NCI-H2196 (cell line): Measurements from ENCODE around the gene UNC79.
"Not testable (repeated sequence)": the region's sequence is repeated elsewhere in the genome, so short reads cannot be mapped to it uniquely, and the experiment has no call there.

ENCODE experiments used
- DNase-seq: peaks from one replicate; lab custom pipeline; 2025; ENCODE audit not compliant: unreplicated experiment; lab: John Stamatoyannopoulos, UW

Gene UNC79

DNA sequence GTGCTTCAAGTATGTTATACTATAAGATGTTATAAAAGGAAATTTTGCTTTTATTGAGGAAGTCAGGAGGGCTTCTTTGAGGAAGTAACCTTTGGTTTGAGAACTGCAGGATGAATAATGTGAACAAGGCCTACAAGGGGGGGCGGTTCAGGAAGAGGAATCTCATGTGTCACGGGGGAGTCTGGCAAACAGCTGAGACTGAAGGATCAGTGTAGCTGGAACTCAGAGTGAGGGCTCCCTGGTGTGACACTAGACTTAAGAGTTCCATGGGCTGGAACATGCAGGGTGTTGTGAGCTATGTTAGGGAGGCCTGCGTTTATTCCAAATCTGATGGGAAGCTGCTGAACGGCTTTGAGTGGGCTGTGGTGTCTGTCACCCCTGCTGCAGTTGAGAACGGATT, 62.3 kb downstream of the UNC79 start:
- DNase-seq = no peak

DNA sequence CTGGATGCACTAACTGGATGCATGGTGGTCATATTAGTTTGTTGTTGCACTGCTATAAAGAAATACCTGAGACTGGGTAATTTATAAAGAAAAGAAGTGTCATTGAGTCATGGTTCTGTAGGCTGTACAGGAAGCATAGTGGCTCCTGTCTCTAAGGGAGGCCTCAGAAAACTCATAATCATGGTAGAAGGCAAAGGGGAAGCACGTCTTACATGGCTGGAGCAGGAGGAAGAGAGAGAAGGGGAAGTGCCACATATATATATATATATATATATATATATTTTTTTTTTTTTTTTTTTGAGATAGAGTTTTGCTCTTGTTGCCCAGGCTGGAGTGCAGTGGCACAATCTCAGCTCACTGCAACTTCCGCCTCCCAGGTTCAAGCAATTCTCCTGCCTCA, 62.9 kb downstream of the UNC79 start:
- not testable (repeated sequence) for DNase-seq

DNA sequence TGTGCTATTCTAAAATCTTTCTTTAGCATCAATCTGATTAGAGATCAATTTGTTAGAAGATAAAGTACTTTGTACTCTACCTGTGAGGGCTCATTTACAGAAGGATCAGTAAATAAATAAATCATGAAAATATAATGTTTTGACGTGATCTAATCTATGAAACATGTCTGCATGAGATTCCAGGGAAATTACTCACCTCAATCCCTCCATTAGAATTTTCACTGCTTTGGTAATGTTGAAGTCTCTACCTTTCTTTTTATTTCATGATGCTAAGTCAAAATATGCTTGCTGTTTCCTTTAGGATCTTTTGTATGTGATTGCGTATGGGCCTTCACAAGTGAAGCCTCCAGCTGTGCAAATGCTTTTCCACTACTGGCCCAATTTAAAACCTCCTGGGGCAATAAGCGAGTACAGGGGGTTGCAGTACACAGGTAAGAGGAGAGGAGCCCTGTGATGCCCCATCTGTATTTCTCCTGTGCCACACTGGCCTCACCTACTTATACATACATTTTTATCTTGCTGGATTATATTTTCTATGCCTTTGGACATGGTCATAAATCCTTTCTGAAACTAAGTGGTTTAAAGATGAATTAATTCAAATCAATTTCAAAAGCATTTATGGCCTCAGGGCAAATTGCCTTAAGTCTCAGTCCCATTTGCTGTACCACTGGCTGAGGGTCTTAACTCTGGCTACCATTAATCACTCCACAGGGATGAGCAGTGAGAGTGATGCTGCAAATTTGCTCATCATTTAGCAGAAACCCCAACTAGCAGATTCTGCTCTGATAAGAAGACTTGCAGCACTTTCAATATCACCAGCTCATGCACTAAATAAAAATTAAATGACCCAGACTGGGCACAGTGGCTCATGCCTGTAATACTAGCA, 66.4 kb downstream of the UNC79 start:
- no peak for DNase-seq

DNA sequence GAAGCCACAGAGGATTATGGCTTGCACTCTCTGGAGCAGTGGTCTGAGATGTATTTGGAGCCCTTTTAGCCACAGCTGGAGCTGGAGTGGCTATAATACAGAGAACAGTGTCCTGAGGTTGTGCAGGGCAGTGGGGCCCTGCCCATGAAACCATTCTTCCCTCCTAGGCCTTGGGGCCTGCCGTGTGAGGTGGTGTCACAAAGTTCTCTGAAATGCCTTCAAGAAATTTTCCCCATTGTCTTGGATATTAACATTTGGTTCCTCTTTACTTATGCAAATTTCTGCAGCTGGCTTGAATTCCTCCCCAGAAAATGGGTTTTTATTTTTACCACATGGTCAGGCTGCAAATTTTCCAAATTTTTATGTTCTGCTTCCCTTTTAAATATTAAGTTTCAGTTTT, 79.3 kb downstream of the UNC79 start:
- DNase-seq = no peak

DNA sequence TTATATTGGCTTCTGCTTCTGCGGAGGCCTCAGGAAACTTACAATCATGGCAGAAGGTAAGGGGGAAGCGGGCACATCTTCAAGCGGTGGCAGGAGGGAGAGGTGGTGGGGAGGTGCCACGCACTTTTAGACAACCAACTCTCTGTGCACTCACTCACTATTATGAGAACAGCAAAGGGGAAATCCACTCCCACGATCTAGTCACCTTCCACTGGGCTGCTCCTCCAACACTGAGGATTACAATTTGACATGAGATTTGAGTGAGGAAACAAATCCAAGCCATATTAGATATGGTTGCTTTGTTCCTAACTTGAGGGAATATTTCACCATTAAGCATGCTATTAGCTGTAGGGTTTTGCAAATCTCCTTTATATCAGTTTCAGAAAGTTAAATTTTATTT, 80.3 kb downstream of the UNC79 start:
- no peak for DNase-seq

DNA sequence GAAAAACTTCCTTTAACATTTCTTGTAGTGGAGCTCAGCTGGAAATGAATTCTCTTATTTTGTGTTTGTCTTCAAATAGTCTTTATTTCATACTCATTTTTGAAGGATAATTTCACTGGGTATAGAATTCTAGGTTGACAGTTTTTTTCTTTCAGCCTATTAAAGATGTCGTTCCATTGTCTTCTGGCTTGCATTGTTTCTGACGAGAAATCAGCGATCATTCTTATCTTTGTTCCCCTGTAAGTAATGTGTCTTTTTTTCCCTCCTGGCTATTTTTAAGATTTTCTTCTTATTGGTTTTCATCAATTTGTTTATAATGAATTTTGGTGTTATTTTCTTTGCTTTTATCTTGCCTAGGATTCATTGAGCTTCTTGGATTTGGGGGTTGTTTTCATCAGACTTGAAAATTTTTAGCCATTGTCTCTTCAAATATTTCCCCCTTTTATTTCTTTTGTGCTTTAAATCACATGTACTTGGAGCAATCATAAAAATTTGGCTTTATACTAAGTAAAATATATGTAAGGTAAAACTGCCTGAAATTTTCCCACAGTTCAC, 89.4 kb downstream of the UNC79 start:
- no peak for DNase-seq

DNA sequence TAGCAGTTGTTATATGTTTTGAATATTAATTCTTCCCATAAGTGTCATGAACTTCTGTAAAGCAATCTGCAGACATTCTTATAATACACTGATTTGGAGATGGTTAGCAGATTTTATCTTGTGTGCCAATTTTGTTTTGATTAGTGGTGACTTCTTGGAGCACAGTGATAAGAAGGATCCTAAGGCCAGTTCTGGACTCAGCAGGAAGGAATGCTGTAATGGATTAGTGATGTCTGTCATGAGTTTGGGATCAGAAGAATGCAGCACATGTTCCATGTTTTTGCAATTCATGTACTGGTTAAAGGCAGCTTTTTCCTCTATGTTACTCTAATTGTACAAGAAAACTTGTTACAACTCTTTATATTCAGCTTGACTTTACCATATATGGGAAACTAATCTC, 91.5 kb downstream of the UNC79 start:
- DNase-seq = no peak

DNA sequence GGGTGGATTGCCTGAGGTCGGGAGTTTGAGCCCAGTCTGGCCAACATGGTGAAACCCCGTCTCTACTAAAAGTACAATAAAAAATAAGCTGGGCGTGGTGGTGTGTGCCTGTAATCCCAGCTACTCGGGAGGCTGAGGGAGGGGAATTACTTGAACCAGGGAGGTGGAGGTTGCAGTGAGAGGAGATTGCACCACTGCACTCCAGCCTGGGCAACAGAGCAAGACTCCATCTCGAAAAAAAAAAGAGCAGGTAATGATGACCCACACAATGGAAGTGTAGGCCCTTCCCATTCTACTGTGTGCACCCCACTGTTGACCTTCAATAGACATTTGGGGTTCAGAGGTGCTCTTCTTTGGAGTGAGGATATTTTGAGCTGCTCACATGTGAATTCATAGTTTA, 94.5 kb downstream of the UNC79 start:
- not testable (repeated sequence) for DNase-seq

DNA sequence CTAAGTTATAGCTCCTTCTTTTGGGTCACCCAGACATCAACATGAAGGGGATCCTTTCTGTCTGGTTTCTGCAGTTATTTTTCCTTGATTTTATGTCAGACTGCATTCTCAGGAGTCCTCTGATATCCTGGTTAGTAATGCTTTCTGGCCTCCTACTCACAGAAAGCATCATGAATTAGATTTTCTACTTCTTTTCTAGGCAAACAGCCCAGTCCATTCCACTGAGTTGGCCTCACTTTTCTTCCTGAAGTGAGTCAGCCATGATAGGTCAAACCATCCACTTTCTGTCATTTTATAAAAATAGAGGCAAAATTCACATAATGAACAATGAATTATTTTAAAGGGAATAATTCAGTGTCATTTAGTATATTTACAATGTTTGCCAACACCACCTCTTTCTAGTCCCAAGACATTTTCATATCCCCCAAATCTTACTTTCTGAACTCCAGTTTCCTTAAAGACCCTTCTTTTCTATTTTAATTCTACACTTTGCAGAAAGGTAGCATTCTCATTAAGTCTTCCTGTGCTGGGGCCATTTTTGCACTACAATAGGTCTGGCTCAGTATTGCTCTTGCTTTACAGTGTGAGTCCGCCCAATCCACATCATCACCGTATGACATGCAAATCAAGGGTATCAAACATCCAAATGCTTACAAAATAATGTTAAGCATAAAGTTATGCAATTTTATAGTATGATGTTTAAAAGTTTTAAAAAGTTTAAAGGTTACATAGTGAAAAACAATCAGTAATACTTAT, 95.1 kb downstream of the UNC79 start:
- DNase-seq = no peak

DNA sequence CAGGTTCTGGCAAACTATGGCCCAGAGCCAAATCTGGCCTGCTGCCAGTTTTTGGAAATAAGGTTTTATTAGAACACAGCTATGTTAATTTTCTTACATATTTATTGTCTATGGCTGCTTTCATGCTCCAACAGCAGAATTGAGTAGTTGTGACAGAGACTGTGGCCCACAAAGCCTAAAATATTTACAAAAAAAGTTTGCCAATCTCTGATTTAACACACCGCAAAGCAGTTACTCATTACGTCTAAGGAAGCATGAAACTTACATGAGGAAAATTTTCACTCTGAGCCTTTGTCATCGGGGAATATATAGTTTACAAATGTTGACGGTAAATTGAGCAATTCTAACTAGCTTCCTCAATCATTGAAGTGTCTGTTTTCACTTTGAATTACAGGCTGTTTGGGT, 96.5 kb downstream of the UNC79 start:
- no peak for DNase-seq

DNA sequence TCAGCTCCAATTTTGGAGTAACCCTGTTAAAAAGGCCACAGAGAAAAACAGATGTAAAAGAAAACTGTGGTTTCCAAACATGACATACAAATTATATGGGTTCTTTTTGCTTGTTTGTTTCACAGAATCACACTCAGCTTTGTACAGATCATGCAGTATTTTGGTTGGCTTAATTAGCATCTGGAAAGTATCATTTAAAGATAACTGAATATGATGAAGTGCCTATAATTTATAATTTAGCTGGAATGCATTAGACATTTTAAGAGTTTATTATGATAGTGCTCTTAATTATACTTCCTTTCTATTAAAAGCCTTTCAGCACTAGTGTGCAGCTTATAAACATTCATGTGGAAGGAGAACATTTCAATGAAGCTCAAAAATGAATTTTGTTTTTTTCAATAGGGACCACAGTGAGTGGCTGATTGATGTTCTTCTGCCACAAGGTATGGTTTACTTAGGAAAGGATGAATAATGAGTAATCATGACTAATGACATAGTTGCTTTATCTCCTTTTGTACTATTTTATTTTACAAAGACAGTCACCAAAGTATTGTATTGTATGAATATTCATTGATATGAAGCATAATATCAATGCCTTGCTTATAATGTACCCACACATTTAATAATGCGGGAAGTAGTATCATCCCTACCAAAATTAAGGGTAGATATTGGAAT, 98.3 kb downstream of the UNC79 start:
- DNase-seq = no peak

DNA sequence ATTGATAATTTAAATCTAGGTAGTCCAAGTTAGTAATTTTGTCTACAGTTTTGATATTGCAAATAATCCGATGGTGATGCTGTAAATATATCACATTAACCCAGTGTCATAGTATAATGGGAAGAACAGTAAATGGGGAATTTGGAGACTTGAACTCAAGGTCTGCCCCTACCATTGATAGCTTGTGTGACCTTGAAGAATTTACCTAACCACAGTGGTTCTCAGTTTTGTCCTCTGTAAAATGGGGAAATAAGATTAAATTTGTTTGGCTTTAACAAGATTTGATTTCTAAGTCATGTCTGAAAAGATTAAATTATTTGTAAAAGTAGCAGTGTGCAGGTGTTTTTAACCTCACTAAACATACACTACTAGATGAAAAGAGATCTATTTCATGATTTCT, 100.9 kb downstream of the UNC79 start:
- DNase-seq = no peak

DNA sequence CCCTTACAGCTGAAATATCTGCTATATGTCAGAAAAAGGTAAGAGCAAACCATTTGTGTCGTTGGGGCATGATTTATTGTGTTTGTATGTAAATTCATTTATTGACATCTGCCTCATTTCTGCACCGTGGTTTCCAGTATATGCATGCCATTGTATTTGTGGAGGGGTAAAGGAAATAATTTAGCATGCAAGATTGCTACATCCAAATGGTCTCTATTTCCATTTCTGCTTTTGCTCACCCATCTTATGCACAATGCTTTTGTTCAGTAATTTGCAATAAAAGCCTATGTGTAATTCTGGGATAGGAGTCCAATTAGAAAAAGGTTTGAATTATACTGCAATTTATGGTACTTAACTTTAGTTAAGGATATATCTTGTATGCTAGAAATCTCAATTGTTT, 101.8 kb downstream of the UNC79 start:
- DNase-seq = no peak

DNA sequence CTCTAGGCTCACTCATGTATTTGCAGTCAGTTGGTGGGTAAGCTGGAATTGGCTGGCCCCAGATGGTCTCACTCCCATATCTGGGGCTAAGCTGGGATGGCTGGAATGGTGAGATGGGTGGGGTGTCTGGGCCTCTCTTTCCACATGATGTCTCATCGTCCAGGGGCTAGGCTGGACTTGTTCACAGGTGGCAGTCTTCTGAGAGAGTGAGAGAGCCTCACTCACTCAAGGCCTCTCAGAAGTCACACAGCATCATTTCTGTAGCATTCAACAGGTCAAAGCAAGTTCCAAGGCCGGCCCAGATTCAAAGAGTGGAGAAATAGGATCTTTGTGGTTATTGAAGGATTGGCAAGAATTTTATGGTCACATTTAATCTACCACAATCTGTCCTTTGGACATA, 102.7 kb downstream of the UNC79 start:
- no peak for DNase-seq

DNA sequence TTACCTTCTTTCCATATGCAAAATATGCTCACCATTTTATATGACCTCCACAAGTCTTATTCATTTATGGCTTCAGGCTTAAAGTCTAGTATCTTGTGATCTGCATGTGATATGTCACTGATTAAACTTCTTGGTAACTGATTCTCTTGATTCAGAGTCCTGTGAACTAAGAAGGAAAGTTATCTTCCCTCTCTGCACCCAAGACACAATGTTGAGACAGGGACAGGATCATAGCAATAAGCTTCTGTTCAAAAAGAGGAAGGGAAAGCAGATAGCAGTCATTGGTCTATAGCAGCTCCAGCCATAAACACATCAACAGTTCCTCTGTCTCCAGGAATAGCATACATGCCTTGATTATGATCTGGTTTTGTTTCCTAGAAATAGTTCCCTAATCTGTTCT, 103.1 kb downstream of the UNC79 start:
- DNase-seq = no peak

DNA sequence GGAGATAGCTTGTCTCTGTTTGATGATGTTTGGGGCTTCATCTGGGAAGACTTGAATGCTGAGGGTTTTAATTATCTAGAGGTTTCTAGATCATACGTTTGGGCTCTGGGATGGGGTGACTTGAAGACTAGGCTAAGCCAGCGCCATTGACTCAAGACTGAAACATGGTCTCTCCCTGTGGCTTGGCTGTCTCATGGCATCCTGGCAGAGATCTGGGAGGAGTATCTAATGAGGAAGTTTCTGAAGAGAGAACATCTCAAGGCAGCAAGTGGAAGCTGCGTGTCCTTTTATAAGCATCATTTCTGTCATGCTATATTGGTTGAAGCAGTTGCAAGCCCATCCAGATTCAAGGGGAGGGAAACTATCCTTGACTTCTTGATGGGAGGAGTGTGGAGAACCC, 104.8 kb downstream of the UNC79 start:
- no peak for DNase-seq

DNA sequence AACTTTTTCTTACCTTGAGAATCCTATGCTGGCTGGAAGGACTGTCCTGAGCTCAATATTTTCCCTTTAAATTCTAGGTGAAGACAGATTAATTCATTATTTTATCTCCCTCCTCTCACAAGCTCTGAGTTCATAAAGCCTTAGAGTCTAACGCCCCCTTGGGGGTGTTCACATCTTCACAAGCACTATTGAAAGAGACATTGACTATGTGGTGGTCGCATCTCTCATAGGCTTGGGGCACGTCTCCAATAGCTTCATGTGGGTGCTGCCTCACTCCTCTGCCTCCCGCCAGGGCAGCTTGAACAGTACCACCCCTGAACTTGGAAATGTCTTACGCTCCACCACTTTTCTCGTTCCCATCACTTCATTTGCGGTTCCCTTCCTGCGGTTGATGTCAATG, 106.2 kb downstream of the UNC79 start:
- DNase-seq = no peak

DNA sequence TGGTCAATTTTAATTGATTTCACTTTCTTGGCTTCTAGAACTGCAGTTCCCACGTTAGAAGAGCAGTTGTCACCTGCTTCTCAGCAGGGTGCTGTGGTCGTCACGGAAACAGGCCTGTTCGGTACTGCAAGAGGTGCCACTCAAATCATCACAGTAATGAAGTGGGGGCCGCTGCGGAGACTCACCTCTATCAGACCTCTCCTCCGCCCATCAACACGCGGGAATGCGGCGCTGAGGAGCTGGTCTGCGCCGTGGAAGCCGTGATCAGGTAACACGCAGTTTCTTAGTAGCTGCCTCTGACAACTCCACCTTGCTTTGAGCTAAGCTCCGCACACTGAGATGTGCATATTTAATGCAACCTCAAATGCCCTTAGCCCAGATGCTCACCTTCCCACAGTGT, 107.2 kb downstream of the UNC79 start:
- no peak for DNase-seq

DNA sequence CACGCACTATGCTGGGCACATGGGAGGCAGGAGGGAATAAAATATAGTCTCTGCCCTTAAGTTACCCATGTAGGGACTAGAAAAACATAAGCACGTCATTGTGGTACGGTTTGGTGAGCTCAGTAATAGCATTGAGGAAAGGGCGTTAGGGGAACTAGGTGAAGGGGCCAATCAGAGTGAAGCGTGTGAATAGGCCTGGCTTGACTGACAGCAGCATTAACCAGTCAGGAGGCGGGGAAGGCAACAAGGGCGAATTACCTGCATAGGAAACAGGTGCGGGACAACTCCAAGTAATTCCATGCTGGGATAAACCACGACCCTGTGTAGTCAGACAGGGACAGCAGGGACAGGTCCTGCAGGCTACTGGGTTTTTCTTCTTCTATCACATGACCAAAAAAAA, 107.7 kb downstream of the UNC79 start:
- no peak for DNase-seq

DNA sequence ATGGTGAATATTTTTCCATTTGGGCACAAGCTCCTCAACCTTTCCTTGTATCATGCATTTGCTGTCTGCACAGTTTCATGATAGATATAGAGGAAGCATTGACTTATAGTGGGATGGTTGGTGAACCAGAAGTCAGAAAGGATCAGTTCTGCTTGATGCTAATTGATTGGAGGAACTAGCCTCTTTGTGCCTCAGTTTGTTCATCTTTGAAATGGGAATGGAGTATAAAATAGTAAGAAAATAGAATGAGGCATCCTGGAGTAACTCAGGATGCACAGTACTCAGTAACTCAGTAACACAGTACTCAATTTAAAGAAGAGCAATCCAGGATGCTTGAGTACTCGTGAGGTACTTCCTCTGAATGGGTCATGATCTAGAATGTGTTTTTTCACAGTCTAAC, 109.5 kb downstream of the UNC79 start:
- no peak for DNase-seq

DNA sequence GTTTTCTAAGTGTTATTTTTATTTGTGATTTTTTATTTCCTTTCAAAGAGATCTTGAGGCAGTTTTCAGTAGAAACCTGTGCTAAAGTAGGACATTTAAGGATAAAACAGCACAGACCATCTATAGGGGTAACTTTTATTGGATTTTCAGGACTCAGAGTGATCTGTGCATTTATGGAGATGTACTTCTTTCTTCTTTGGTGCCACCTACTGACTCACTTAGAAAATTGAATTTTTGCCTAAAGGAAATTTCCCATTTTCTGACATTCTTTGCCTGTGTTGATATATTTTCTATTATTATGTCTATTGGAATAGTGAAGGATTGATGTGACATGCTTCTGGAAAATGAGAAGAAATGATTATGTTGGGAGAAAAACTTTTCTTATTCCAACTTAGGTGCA, 113.0 kb downstream of the UNC79 start:
- DNase-seq = no peak

DNA sequence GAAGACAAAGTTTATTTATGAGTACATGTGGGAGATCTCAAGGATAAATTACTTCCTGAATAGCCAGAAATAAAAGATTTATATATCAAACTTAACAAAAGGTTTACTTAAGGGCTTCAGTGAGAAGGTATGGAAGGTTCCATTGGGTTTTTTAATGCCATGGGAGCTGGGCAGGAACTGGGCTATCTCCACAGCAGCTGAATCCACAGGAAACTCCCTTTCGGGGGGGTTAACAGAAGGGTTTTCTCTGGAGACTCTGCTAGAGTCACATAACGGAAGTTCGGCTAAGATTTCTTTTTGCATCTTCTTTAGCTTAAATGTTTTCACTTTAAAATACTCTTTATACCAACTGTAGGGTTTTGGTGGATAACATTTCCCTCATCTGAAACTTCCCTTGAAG, 113.5 kb downstream of the UNC79 start:
- DNase-seq = no peak
